BE2C (cell line): ENCODE measurements around the gene CAMK1.
A peak's percentile ranks its signal among the peaks of the same experiment; 100 is the strongest.

Experiments used
- DNase-seq: peaks from one replicate; pipeline ENCODE4 v3.0.0-alpha.2; 2020
- H3K27me3 ChIP-seq: fragments of 250-450 bp; sonication (Bioruptor Pico); 2 replicates; pipeline ENCODE4 v1.5.1; 2020; ENCODE audit warnings: mild to moderate bottlenecking
- H3K36me3 ChIP-seq: fragments of 250-450 bp; sonication (Bioruptor Pico); 2 replicates; pipeline ENCODE4 v1.5.1; 2020; ENCODE audit warnings: mild to moderate bottlenecking
- H3K4me1 ChIP-seq: fragments of 250-450 bp; sonication (Bioruptor Pico); 2 replicates; pipeline ENCODE4 v1.5.1; 2020
- H3K4me3 ChIP-seq: 2 replicates; pipeline ENCODE4 v1.5.1; 2011; ENCODE audit warnings: low read depth, low read length
- H3K9me3 ChIP-seq: fragments of 250-450 bp; sonication (Bioruptor Pico); 2 replicates; pipeline ENCODE4 v1.5.1; 2020
- CTCF ChIP-seq: IDR thresholded peaks from 2 replicates; pipeline ENCODE4 v1.5.1; 2012; ENCODE audit warnings: mild to moderate bottlenecking, low read depth, low read length

The CAMK1 gene

DNA sequence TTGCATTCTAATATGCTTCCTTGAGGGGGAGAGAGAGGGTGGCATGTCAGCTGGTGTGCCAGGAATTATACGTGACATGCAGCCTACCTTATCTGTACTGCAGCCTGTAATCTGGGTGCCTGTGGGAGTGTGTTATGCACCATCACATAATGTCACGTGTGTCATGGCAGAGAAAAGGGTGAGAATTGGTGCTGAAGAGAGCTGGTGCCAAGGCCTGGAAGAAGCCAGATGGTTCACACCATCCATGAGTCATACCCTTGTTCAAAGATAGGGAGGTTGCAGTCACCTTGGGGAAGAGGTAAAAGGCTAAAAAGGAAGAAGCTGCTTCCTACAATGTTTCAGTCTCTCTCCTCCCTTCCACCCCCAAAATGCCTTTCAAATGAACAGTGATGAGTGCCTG, 32.9 kb downstream of the CAMK1 start:
- TF ChIP-seq CTCF, result no peak
- H3K27me3 ChIP-seq, result no peaks in the 10 kb centered on the region
- no peak for DNase-seq
- H3K9me3 ChIP-seq, result no peaks in the 10 kb centered on the region
- H3K36me3 ChIP-seq, result peaks cover 29% of the 10 kb centered on the region
- H3K4me1 ChIP-seq, result no peaks in the 10 kb centered on the region
- no peak overlapping the region for H3K4me3 ChIP-seq

GRCh38 chr3:9732740-9733115, 37.0 kb downstream of the CAMK1 start:
- TF ChIP-seq CTCF, result no peak
- H3K4me3 ChIP-seq, result peak overlapping the region; percentile 75
- no peaks in the 10 kb centered on the region for H3K9me3 ChIP-seq
- H3K36me3 ChIP-seq, result peaks cover 12% of the 10 kb centered on the region
- no peaks in the 10 kb centered on the region for H3K4me1 ChIP-seq
- H3K27me3 ChIP-seq, result no peaks in the 10 kb centered on the region
- DNase-seq, result no peak

GRCh38 chr3:9732080-9732739, 37.5 kb downstream of the CAMK1 start:
- H3K27me3 ChIP-seq, result no peaks in the 10 kb centered on the region
- peaks cover 10% of the 10 kb centered on the region; the same call in 1 of the 2 replicates for H3K36me3 ChIP-seq
- no peaks in the 10 kb centered on the region for H3K9me3 ChIP-seq
- H3K4me1 ChIP-seq, result no peaks in the 10 kb centered on the region
- no peak for TF ChIP-seq CTCF
- H3K4me3 ChIP-seq, result peak overlapping the region; percentile 75
- no peak for DNase-seq

- no peak for TF ChIP-seq CTCF
- peaks cover 6% of the 10 kb centered on the region; the same call in 1 of the 2 replicates for H3K36me3 ChIP-seq
- peak; percentile 97 for DNase-seq
- H3K4me3 ChIP-seq, result peak within 1 kb of the TSS; percentile 75
- H3K9me3 ChIP-seq, result no peaks in the 10 kb centered on the region
- no peaks in the 10 kb centered on the region for H3K4me1 ChIP-seq
- H3K27me3 ChIP-seq, result no peaks in the 10 kb centered on the region
These were observed 38.3 kb downstream of the CAMK1 start, which contains the start of gene BRPF1 for GRCh38 chr3:9731206-9732079. BRPF1 (plus strand) TSS chr3:9731735; CDS start chr3:9734141, 2,406 bp downstream.

DNA sequence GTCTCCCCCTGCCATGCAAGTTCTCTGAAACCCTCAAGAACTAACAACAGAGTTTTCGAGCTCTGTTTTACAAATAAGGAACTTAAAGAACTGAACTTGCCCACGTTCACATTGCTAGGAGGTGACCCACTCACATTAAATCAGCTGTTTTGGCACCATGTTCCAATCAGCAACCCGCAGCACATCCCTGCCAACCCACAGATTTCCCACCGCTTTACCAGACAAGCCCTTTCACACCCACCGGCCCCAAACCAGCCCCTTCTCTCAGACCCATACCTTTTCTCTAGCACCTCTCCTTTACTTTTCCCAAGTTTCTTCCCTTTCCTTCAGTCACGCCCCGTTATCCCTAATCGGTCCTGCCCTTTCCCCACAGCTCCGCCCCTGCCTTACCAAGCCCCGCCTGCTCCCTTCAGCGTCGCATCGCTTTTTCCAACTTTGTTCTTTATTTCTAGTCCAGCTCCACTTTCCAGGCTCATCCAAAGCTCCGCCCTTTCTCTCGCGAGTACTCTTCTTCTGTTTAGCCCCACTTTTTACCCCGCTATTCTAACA, 39.0 kb downstream of the CAMK1 start:
- Histone ChIP-seq H3K4me1 (no peaks in the 10 kb centered on the region), H3K27me3 (no peaks in the 10 kb centered on the region), H3K4me3 (peak overlapping the region; percentile 56), H3K36me3 (peaks cover 3% of the 10 kb centered on the region; the same call in 1 of the 2 replicates), H3K9me3 (no peaks in the 10 kb centered on the region)
- TF ChIP-seq CTCF, result no peak
- DNase-seq, result no peak
